T-cell (primary cell): ENCODE data around the gene SLC6A19. TPM values are rescaled to one million over a fixed set of nuclear protein-coding genes. Genes with fewer than 3 reads are reported as not detected.
A peak's percentile ranks its signal among the peaks of the same experiment; 100 is the strongest.

Experiments
- ATAC-seq, 4 experiments: fragments of 200-7000 bp in 3 of 4; fragments of 150-1000 bp in 1 of 4; cut with Tn5 transposase; replicated peaks in 1 of 4; 1 replicate in 3 of 4; 2 replicates in 1 of 4; pipeline ENCODE4 v1.10.0; 2021; ENCODE audit warnings: moderate library complexity in 3 of 4, mild to moderate bottlenecking in 2 of 4, moderate number of reproducible peaks in 1 of 4
- CTCF ChIA-PET, 2 donors: fragments of 300-600 bp; sonication (Branson Sonifier 250); formaldehyde crosslinking; loops; one replicate each; lab custom pipeline; 2022; ENCODE audit warnings: antibody characterized with exemption in 2 of 2; lab: Charles Lee
- POLR2A ChIA-PET, 2 donors: fragments of 300-600 bp; sonication (Branson Sonifier 250); formaldehyde crosslinking; loops; one replicate each; lab custom pipeline; 2022; ENCODE audit warnings: antibody characterized with exemption in 2 of 2; lab: Charles Lee
- DNase-seq, 35 experiments: peaks; one replicate each; pipeline versions ENCODE4 v3.0.0 to v3.0.0-alpha.2; 2013 to 2023
- H3K27ac ChIP-seq: one replicate; pipeline ENCODE4 v1.5.1; 2013; ENCODE audit warnings: low read length
- H3K27me3 ChIP-seq, 2 experiments: replicated peaks in 1 of 2; 1 replicate in 1 of 2; 2 replicates in 1 of 2; pipeline versions ENCODE4 v1.6.1 to v1.7.0; 2013; ENCODE audit warnings: low read length in 1 of 2, mixed read lengths in 1 of 2; ENCODE audit not compliant: control insufficient read depth in 2 of 2, insufficient read depth in 2 of 2; ENCODE audit errors: extremely low read depth in 1 of 2
- H3K36me3 ChIP-seq, 2 donors: 1 replicate in 1 of 2; 2 replicates in 1 of 2; pipeline versions ENCODE4 v1.6.1 to v1.7.0; 2013; ENCODE audit warnings: low read length in 1 of 2; ENCODE audit not compliant: control insufficient read depth in 2 of 2, insufficient read depth in 1 of 2; ENCODE audit errors: extremely low read depth in 1 of 2
- H3K4me1 ChIP-seq, 2 experiments: 1 replicate in 1 of 2; 2 replicates in 1 of 2; pipeline versions ENCODE4 v1.6.1 to v1.7.0; 2013; ENCODE audit warnings: low read length in 2 of 2, mixed read lengths in 1 of 2; ENCODE audit not compliant: insufficient read depth in 2 of 2, control insufficient read depth in 1 of 2; ENCODE audit errors: extremely low read depth in 1 of 2
- H3K4me3 ChIP-seq, 2 donors: 1 replicate in 1 of 2; 2 replicates in 1 of 2; pipeline versions ENCODE4 v1.5.1 to v1.7.0; 2013; ENCODE audit warnings: mild to moderate bottlenecking in 2 of 2, low read length in 1 of 2, moderate library complexity in 1 of 2; ENCODE audit not compliant: control insufficient read depth in 1 of 2; ENCODE audit errors: extremely low read depth in 1 of 2
- H3K9me3 ChIP-seq: 2 replicates; pipeline ENCODE4 v1.7.0; 2013
- H3K27ac Mint-ChIP-seq, 2 donors: one replicate each; pipeline ENCODE4 v1.8.0; 2020 to 2021; ENCODE audit warnings: mild to moderate bottlenecking in 2 of 2, mixed read lengths in 2 of 2
- H3K27me3 Mint-ChIP-seq, 2 donors: one replicate each; pipeline ENCODE4 v1.8.0; 2021 to 2022; ENCODE audit warnings: mixed read lengths in 2 of 2
- H3K36me3 Mint-ChIP-seq: one replicate; pipeline ENCODE4 v1.8.0; 2021; ENCODE audit warnings: mixed read lengths
- H3K4me1 Mint-ChIP-seq, 3 donors: one replicate each; pipeline ENCODE4 v1.8.0; 2020 to 2022; ENCODE audit warnings: mixed read lengths in 3 of 3, mild to moderate bottlenecking in 1 of 3
- H3K4me3 Mint-ChIP-seq, 3 donors: one replicate each; pipeline ENCODE4 v1.8.0; 2020 to 2022; ENCODE audit warnings: mild to moderate bottlenecking in 3 of 3, mixed read lengths in 3 of 3, moderate library complexity in 3 of 3
- H3K9me3 Mint-ChIP-seq, 3 donors: one replicate each; pipeline ENCODE4 v1.8.0; 2020 to 2022; ENCODE audit warnings: mixed read lengths in 3 of 3
- WGBS: methylation state at CpG from one replicate; pipeline ENCODE4 v1.1.5; 2013; ENCODE audit warnings: missing lambda C conversion rate; ENCODE audit not compliant: insufficient coverage; 5-methylcytosine and 5-hydroxymethylcytosine counted together
- total RNA-seq, 35 experiments: library from RNA in 6 of 35; stranded (reverse) in 6 of 35; fragments of 120-200 nt in 1 of 35; gene quantifications; one replicate each; pipeline versions ENCODE4 v1.2.1 to v1.2.4 and lab custom pipeline; 2013 to 2026

The SLC6A19 gene
- total RNA-seq, 5 donors from 2014 or later (not counting 1 experiment from before 2014, with no cell fraction given), result 0.06 TPM; not detected in 4

DNA sequence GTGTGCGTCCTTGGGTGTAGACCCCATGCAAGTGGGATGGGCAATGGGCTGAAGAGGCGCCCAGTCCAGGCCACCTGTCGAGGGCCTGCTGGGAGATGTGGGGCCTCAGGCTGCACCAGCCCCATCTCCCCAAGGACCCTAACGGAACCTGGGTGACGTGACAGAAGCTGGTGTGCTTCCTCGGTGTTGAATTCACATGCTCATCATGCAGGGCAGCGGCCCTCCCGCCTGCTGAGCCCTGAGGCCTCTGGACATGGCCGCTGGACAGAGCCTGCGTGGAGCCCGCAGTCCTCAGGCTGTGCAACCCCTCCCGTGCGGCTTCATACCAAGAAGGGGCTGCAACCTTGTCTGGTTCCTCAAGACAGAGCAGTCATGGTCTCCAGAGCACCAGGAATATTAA lies 66.7 kb downstream of the SLC6A19 start:
- no peak overlapping the region for H3K27ac Mint-ChIP-seq

DNA sequence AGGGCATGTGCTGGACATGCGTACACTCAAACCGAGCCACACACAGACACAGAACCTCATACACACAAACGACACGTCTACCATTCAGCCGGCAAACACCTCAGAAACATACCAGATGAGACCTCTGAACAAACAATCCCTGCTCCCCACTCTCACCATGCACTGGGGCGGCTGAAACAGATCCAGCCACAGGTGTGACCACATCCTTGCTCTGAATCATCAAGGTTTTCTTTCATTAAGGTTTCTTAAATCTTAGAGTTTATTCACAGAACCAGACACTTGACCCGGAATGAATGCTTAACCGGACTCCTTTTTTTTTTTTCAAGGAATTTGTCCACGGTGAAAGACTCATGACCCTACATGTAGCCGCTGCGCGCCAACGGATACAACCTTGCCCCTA lies 67.3 kb downstream of the SLC6A19 start:
- H3K27ac Mint-ChIP-seq, result peak overlapping the region in 1 of 2 donors; percentile 23
- Histone ChIP-seq H3K4me1 (peaks cover 0 to 16% of the 10 kb centered on the region in 2 experiments), H3K36me3 (no peaks in the 10 kb centered on the region), H3K4me3 (no peak overlapping the region), H3K27ac (no peak overlapping the region), H3K9me3 (no peaks in the 10 kb centered on the region), H3K27me3 (peaks cover 0 to 16% of the 10 kb centered on the region in 2 experiments)
- H3K4me1 Mint-ChIP-seq, result peaks cover 10 to 15% (median 13%) of the 10 kb centered on the region in 3 donors
- ChIA-PET CTCF (no interaction called here), POLR2A (no interaction called here)
- H3K4me3 Mint-ChIP-seq, result no peak overlapping the region
- H3K36me3 Mint-ChIP-seq, result no peaks in the 10 kb centered on the region
- WGBS, result 60% methylated on average over 12 of the region's 13 CpGs
- no peaks in the 10 kb centered on the region for H3K9me3 Mint-ChIP-seq
- DNase-seq (peak in 31 of 35 experiments; percentile 11 to 56 (median 24)), ATAC-seq (peak; percentile 90 to 98 (median 96))
- H3K27me3 Mint-ChIP-seq, result no peaks in the 10 kb centered on the region

More for the DNA sequence above, 66.7 kb downstream of the SLC6A19 start:
- CTCF ChIA-PET, result interaction anchor here in 1 of 2 donors (0.6 kb wide), 1 partner anchor 264 kb away, joined by 3 read pairs; no protein-coding TSS in a partner anchor
- Mint-ChIP-seq H3K36me3 (no peaks in the 10 kb centered on the region), H3K9me3 (no peaks in the 10 kb centered on the region), H3K4me3 (no peak overlapping the region), H3K4me1 (peaks cover 10 to 15% (median 13%) of the 10 kb centered on the region in 3 donors), H3K27me3 (no peaks in the 10 kb centered on the region)
- DNase-seq (no peak), ATAC-seq (no peak)
- H3K9me3 ChIP-seq, result no peaks in the 10 kb centered on the region
- peaks cover 0 to 16% of the 10 kb centered on the region in 2 experiments for H3K4me1 ChIP-seq
- WGBS, result 96% methylated on average over 13 of the region's 13 CpGs
- no peaks in the 10 kb centered on the region for H3K36me3 ChIP-seq
- no peak overlapping the region for H3K4me3 ChIP-seq
- POLR2A ChIA-PET, result interaction anchor here in 1 of 2 donors (0.6 kb wide), 1 partner anchor 207 kb away, joined by 4 read pairs; no protein-coding TSS in a partner anchor
- H3K27me3 ChIP-seq, result peaks cover 0 to 16% of the 10 kb centered on the region in 2 experiments
- H3K27ac ChIP-seq, result no peak overlapping the region

DNA sequence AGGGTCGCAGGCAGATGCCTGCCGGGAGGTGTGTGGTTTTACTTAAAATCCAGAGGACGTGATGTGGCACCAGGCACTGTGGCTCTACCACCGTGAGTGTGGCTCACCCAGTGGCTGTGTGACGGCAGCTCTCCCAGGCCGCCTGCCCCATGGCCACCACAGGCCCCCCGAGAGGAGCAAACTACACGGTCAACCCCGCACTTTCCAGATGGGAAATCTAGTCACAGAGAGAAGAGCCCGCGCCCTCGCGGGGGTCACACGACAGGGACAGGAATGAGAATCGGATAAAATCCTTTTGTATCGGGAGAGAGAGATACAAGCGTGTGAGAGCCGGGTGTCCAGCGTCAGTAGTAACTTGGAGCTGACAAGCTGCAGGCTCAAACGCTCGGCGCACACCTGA lies 69.0 kb downstream of the SLC6A19 start:
- Histone ChIP-seq H3K9me3 (no peaks in the 10 kb centered on the region), H3K27me3 (peaks cover 0 to 4% of the 10 kb centered on the region in 2 experiments), H3K36me3 (no peaks in the 10 kb centered on the region), H3K4me3 (no peak overlapping the region), H3K4me1 (peaks cover 0 to 24% of the 10 kb centered on the region in 2 experiments), H3K27ac (no peak overlapping the region)
- DNase-seq, result no peak
- POLR2A ChIA-PET, result no interaction called here
- H3K4me3 Mint-ChIP-seq, result no peak overlapping the region
- peaks cover 10 to 15% (median 13%) of the 10 kb centered on the region in 3 donors for H3K4me1 Mint-ChIP-seq
- no peak for ATAC-seq
- H3K9me3 Mint-ChIP-seq, result no peaks in the 10 kb centered on the region
- no peak overlapping the region for H3K27ac Mint-ChIP-seq
- no peaks in the 10 kb centered on the region for H3K36me3 Mint-ChIP-seq
- CTCF ChIA-PET, result no interaction called here
- 96% methylated on average over 22 of the region's 22 CpGs for WGBS
- no peaks in the 10 kb centered on the region for H3K27me3 Mint-ChIP-seq

DNA sequence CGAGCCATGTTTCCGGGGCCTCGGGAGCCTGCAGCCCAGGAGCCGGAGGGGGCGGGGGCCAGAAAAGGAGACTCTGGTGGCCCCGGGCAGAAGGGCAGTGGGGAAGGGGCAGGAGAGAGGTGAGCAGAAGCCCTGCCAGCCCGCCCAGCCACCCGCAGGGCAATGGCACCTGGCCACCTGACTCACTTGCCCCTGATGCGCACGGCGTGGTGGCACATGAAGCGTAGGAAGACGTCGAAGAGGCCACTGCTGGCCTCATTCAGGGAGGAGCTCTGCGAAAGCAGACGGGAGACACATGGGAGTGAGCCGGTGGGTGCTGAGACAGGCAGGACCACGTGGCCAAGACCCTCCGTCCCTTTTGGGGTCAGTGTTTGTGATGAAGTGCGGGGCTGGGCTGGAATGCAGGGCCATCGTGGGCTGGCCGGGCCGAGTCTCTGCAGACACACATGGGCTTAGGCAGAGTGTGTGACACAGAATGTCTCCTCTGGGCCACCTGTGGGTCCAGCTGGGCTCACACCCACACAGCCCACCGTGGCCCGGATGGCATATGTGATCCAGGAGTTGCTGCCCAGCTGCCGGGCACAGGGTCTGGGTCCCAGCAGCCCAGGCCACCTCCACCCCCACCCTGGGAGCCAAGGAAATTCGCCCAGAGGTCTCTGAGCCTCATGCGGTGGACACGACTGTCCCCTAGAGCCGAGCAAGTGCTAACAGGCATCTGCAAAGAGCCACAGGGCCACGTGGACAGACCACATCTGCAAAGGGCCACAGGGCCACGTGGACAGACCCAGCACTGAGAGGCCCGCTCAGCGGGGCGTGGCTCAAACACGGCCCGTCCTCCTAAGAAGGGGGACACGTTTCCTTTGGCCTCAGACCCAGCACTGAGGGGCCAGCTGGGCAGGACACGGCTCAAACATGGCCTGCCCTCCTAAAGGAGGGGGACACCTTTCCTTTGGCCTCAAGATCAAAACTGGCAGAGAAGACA lies 69.8 kb downstream of the SLC6A19 start:
- H3K27ac ChIP-seq, result no peak overlapping the region
- H3K36me3 ChIP-seq, result no peaks in the 10 kb centered on the region
- WGBS, result 94% methylated on average over 36 of the region's 39 CpGs
- H3K27ac Mint-ChIP-seq, result no peak overlapping the region
- H3K27me3 Mint-ChIP-seq, result no peaks in the 10 kb centered on the region
- POLR2A ChIA-PET, result no interaction called here
- H3K4me1 ChIP-seq, result peaks cover 0 to 24% of the 10 kb centered on the region in 2 experiments
- H3K27me3 ChIP-seq, result peaks cover 0 to under 1% of the 10 kb centered on the region in 2 experiments
- H3K36me3 Mint-ChIP-seq, result no peaks in the 10 kb centered on the region
- CTCF ChIA-PET, result no interaction called here
- ATAC-seq (no peak), DNase-seq (no peak)
- no peaks in the 10 kb centered on the region for H3K9me3 Mint-ChIP-seq
- H3K9me3 ChIP-seq, result no peaks in the 10 kb centered on the region
- H3K4me3 Mint-ChIP-seq, result no peak overlapping the region
- H3K4me1 Mint-ChIP-seq, result peaks cover 10 to 15% (median 13%) of the 10 kb centered on the region in 3 donors
- no peak overlapping the region for H3K4me3 ChIP-seq

DNA sequence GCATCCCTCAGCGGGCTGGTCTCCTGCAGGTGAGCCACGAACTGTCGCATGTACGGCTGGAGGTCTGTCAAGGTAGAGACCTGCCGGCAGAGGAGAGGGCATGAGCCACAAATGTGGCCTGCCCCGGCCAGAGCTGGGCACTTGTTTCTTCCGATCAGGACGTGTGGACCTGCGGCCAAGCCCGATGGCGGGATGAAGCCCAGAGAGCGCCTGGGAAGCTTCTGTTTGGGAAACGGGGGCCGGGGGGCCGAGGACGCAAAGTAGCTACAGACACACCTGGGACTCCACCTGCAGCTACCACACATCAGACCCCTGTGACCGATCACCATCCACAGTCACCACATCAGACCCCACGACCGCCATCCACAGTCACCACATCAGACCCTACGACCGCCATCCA lies 70.8 kb downstream of the SLC6A19 start:
- CTCF ChIA-PET, result no interaction called here

DNA sequence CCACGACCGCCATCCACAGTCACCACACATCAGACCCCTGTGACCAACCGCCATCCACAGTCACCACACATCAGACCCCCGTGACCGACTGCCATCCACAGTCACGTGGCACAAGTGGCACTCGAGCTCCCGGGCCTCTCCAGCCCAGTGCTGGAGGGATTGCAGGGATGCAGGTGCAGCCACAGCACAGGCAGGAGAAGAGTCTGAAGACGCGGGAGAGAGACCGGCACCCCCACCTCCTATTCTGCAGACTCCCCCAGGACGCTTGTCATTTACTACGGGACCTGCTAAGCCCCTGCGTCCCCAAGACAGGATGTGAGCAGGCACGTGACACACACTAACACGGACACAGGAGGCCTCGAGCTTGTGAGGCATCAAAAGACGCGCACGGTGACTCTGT lies 72.3 kb downstream of the SLC6A19 start:
- WGBS, result 75% methylated on average over 9 of the region's 20 CpGs
- H3K27me3 Mint-ChIP-seq, result no peaks in the 10 kb centered on the region
- Histone ChIP-seq H3K27ac (no peak overlapping the region), H3K36me3 (peaks cover 0 to 8% of the 10 kb centered on the region in 2 donors), H3K9me3 (no peaks in the 10 kb centered on the region), H3K4me1 (peaks cover 0 to 21% of the 10 kb centered on the region in 2 experiments), H3K4me3 (no peak overlapping the region), H3K27me3 (no peaks in the 10 kb centered on the region)
- CTCF ChIA-PET, result no interaction called here
- no peaks in the 10 kb centered on the region for H3K36me3 Mint-ChIP-seq
- H3K27ac Mint-ChIP-seq, result no peak overlapping the region
- no peak for ATAC-seq
- no peak overlapping the region for H3K4me3 Mint-ChIP-seq
- no peak for DNase-seq
- POLR2A ChIA-PET, result no interaction called here
- peaks cover 5 to 8% (median 7%) of the 10 kb centered on the region in 3 donors for H3K4me1 Mint-ChIP-seq
- no peaks in the 10 kb centered on the region for H3K9me3 Mint-ChIP-seq

More for the DNA sequence above, 70.8 kb downstream of the SLC6A19 start:
- POLR2A ChIA-PET, result no interaction called here
- Mint-ChIP-seq H3K27ac (no peak overlapping the region), H3K4me1 (peaks cover 12 to 15% (median 13%) of the 10 kb centered on the region in 3 donors), H3K4me3 (no peak overlapping the region), H3K27me3 (no peaks in the 10 kb centered on the region), H3K9me3 (no peaks in the 10 kb centered on the region), H3K36me3 (no peaks in the 10 kb centered on the region)
- Histone ChIP-seq H3K27me3 (no peaks in the 10 kb centered on the region), H3K4me1 (peaks cover 0 to 30% of the 10 kb centered on the region in 2 experiments), H3K4me3 (no peak overlapping the region), H3K36me3 (no peaks in the 10 kb centered on the region), H3K27ac (no peak overlapping the region), H3K9me3 (no peaks in the 10 kb centered on the region)
- DNase-seq (no peak), ATAC-seq (no peak)
- WGBS, result 99% methylated on average over 6 of the region's 21 CpGs
